Measurements from ENCODE around the gene SAXO1. TPM values are rescaled to one million over a fixed set of nuclear protein-coding genes. Genes with fewer than 3 reads are reported as not detected.

Gene SAXO1
- total RNA-seq, 1 experiment from 2014 or later, result not detected

DNA sequence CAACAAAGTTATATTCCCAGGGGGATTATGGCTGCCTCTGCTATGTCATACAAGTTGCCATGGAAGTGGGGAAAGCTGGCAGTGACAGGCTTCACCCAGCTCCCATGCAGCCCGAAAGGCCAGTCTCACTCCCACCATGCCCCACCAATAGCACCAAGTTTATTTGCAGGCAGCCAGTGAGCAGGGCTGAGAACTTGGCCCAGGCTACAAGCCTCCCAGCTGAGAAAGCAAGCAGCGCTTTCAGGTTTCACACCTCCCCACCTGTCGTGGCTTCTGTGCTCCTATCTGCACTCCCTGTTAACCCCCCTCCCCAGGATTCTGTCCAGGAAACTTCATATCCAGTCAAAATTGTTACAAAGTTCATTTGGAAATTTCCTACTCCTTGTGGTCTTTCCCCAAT lies 155.0 kb downstream of the SAXO1 start:
- DNase-seq (ENCODE audit: low read depth), result no peak

Small RNA genes within 50 kb of the gene (small RNA-seq; reads per million reads assigned to genes)
- gene RNU6-264P (not detected), gene SCARNA8 (17.6 reads per million, percentile 93 among the genes with 10 or more reads in this experiment)

Other genes with a start within 250 kb of the SAXO1 start
- gene RRAGA, start 16.2 kb upstream of the SAXO1 start, total RNA-seq (2014; rRNA removed; shearing (Covaris generic)), result 26.1 and 39.1 TPM in 2 replicates
- 33.6 and 35.2 TPM in 2 replicates for gene HAUS6, start 69.7 kb upstream of the SAXO1 start, total RNA-seq (2014; rRNA removed; shearing (Covaris generic))
- not detected in 2 replicates for gene PLIN2, start 94.3 kb upstream of the SAXO1 start, total RNA-seq (2014; rRNA removed; shearing (Covaris generic))
- gene DENND4C, start 197.5 kb upstream of the SAXO1 start, total RNA-seq (2014; rRNA removed; shearing (Covaris generic)), result 14.9 and 19.5 TPM in 2 replicates